Fibroblast of mammary gland (primary cell): ENCODE measurements around the gene IRF1.

Source experiments
- DNase-seq: peaks from one replicate; pipeline ENCODE4 v3.0.0-alpha.2; 2010; ENCODE audit warnings: low read depth
- H3K4me3 ChIP-seq: 2 replicates; pipeline ENCODE4 v1.5.1; 2011; ENCODE audit warnings: low read depth, mild to moderate bottlenecking, low read length, moderate library complexity; ENCODE audit not compliant: control insufficient read depth
- CTCF ChIP-seq: conservative IDR thresholded peaks from 2 replicates; pipeline ENCODE4 v1.5.1; 2011; ENCODE audit warnings: low read depth, low read length, inconsistent platforms; ENCODE audit not compliant: control insufficient read depth, insufficient read depth

Gene IRF1

GRCh38 chr5:132459031-132459982 is 31.3 kb downstream of the IRF1 start:
- no peak overlapping the region for H3K4me3 ChIP-seq
- peak; percentile 71 for DNase-seq
- no peak for TF ChIP-seq CTCF

GRCh38 chr5:132458651-132459030 is 31.9 kb downstream of the IRF1 start:
- H3K4me3 ChIP-seq, result no peak overlapping the region
- no peak for TF ChIP-seq CTCF
- peak; percentile 63 for DNase-seq

- TF ChIP-seq CTCF, result no peak
- H3K4me3 ChIP-seq, result no peak overlapping the region
- peak; percentile 60 for DNase-seq
These were observed 32.4 kb downstream of the IRF1 start for GRCh38 chr5:132458226-132458560.

GRCh38 chr5:132457371-132458225 is 33.0 kb downstream of the IRF1 start:
- DNase-seq, result peak; percentile 82
- no peak overlapping the region for H3K4me3 ChIP-seq

GRCh38 chr5:132456987-132457361 is 33.6 kb downstream of the IRF1 start:
- no peak for DNase-seq
- no peak overlapping the region for H3K4me3 ChIP-seq

More at GRCh38 chr5:132457371-132458225, 33.0 kb downstream of the IRF1 start:
- TF ChIP-seq CTCF, result no peak

More at GRCh38 chr5:132456987-132457361, 33.6 kb downstream of the IRF1 start:
- no peak for TF ChIP-seq CTCF
